ENCODE results near the gene LMAN1L.

The LMAN1L gene

GRCh38 chr15:74826364-74826819 is 13.8 kb downstream of the LMAN1L start, which contains the start of gene CPLX3:
Gene CPLX3 (plus strand): TSS chr15:74826627. CDS start chr15:74826704, 77 bp downstream.
- no peak for DNase-seq
- no peak for TF ChIP-seq CTCF (IDR thresholded peaks at IDR 0.05; ENCODE audit: low read depth, low read length, missing control alignments)
- no peaks in the 10 kb centered on the region for H3K36me3 ChIP-seq (replicated peaks)

GRCh38 chr15:74826921-74827320 is 14.3 kb downstream of the LMAN1L start:
- in situ Hi-C loops (cut with HindIII; ENCODE audit: low pct_ligation_motif_present, low sequenced_read_pairs) = no loop called here

More at GRCh38 chr15:74826364-74826819, 13.8 kb downstream of the LMAN1L start, which contains the start of gene CPLX3:
- Histone ChIP-seq H3K27me3 (replicated peaks) (peaks cover 24% of the 10 kb centered on the region), H3K4me3 (ENCODE audit: low read depth, low read length) (no peak within 1 kb of the TSS), H3K27ac (no peak within 1 kb of the TSS)
- in situ Hi-C loops (cut with HindIII; ENCODE audit: low pct_ligation_motif_present, low sequenced_read_pairs) = no loop called here

GRCh38 chr15:74827614-74828013 is 15.0 kb downstream of the LMAN1L start:
- in situ Hi-C loops (cut with HindIII; ENCODE audit: low pct_ligation_motif_present, low sequenced_read_pairs) = no loop called here
- no peak for TF ChIP-seq CTCF (IDR thresholded peaks at IDR 0.05; ENCODE audit: low read depth, low read length, missing control alignments)
- Histone ChIP-seq H3K27me3 (replicated peaks) (peaks cover 24% of the 10 kb centered on the region), H3K36me3 (replicated peaks) (no peaks in the 10 kb centered on the region), H3K4me3 (ENCODE audit: low read depth, low read length) (no peak overlapping the region), H3K27ac (no peak overlapping the region)
- DNase-seq = no peak

More at GRCh38 chr15:74826921-74827320, 14.3 kb downstream of the LMAN1L start:
- H3K36me3 ChIP-seq (replicated peaks) = no peaks in the 10 kb centered on the region
- H3K27ac ChIP-seq = no peak overlapping the region
- no peak for TF ChIP-seq CTCF (IDR thresholded peaks at IDR 0.05; ENCODE audit: low read depth, low read length, missing control alignments)
- peaks cover 24% of the 10 kb centered on the region for H3K27me3 ChIP-seq (replicated peaks)
- no peak overlapping the region for H3K4me3 ChIP-seq (ENCODE audit: low read depth, low read length)
- DNase-seq = no peak

- DNase-seq = no peak
- H3K27ac ChIP-seq = no peak overlapping the region
- in situ Hi-C loops (cut with HindIII; ENCODE audit: low pct_ligation_motif_present, low sequenced_read_pairs) = no loop called here
- no peak for TF ChIP-seq CTCF (IDR thresholded peaks at IDR 0.05; ENCODE audit: low read depth, low read length, missing control alignments)
- peaks cover 24% of the 10 kb centered on the region for H3K27me3 ChIP-seq (replicated peaks)
- H3K36me3 ChIP-seq (replicated peaks) = no peaks in the 10 kb centered on the region
- no peak overlapping the region for H3K4me3 ChIP-seq (ENCODE audit: low read depth, low read length)
Observed at GRCh38 chr15:74828835-74829234, 16.2 kb downstream of the LMAN1L start.

GRCh38 chr15:74829486-74829885 is 16.9 kb downstream of the LMAN1L start:
- Histone ChIP-seq H3K27ac (no peak overlapping the region), H3K36me3 (replicated peaks) (no peaks in the 10 kb centered on the region), H3K27me3 (replicated peaks) (peaks cover 24% of the 10 kb centered on the region), H3K4me3 (ENCODE audit: low read depth, low read length) (no peak overlapping the region)
- no peak for DNase-seq
- TF ChIP-seq CTCF (IDR thresholded peaks at IDR 0.05; ENCODE audit: low read depth, low read length, missing control alignments) = no peak
- in situ Hi-C loops (cut with HindIII; ENCODE audit: low pct_ligation_motif_present, low sequenced_read_pairs) = no loop called here

GRCh38 chr15:74829991-74830390 is 17.4 kb downstream of the LMAN1L start:
- TF ChIP-seq CTCF (IDR thresholded peaks at IDR 0.05; ENCODE audit: low read depth, low read length, missing control alignments) = no peak
- no peaks in the 10 kb centered on the region for H3K36me3 ChIP-seq (replicated peaks)
- no peak overlapping the region for H3K4me3 ChIP-seq (ENCODE audit: low read depth, low read length)
- H3K27ac ChIP-seq = no peak overlapping the region
- peaks cover 24% of the 10 kb centered on the region for H3K27me3 ChIP-seq (replicated peaks)
- in situ Hi-C loops (cut with HindIII; ENCODE audit: low pct_ligation_motif_present, low sequenced_read_pairs) = no loop called here
- DNase-seq = no peak
